SK-N-SH (cell line): Measurements from ENCODE around the gene ARCN1.

Source experiments
- CTCF ChIP-seq: fragments of 200-600 bp; sonication (generic); IDR thresholded peaks from 2 replicates; pipeline ENCODE4 v1.6.1; 2017; ENCODE audit warnings: antibody characterized with exemption, mild to moderate bottlenecking, moderate library complexity
- EZH2phosphoT487 ChIP-seq: fragments of 200-600 bp; sonication (generic); IDR thresholded peaks from 2 replicates; pipeline ENCODE4 v1.6.1; 2017; ENCODE audit warnings: low read depth, mixed run types, mild to moderate bottlenecking, antibody characterized with exemption, moderate library complexity, borderline replicate concordance
- GABPA ChIP-seq: IDR thresholded peaks from 2 replicates; pipeline ENCODE4 v1.4.0; 2012; ENCODE audit warnings: low read depth, mild to moderate bottlenecking
- MAX ChIP-seq: IDR thresholded peaks from 2 replicates; pipeline ENCODE4 v1.4.0; 2012; ENCODE audit warnings: low read depth
- POLR2AphosphoS5 ChIP-seq: IDR thresholded peaks from 2 replicates; pipeline ENCODE4 v1.6.1; 2012; ENCODE audit warnings: low read depth, low read length
- RAD21 ChIP-seq: IDR thresholded peaks from 2 replicates; pipeline ENCODE4 v1.6.1; 2012; ENCODE audit warnings: mild to moderate bottlenecking, low read length
- TAF1 ChIP-seq: IDR thresholded peaks from 2 replicates; pipeline ENCODE4 v1.6.1; 2012; ENCODE audit warnings: low read depth, mild to moderate bottlenecking, low read length, moderate library complexity, borderline replicate concordance

- no peak for TF ChIP-seq CTCF
- TF ChIP-seq POLR2AphosphoS5, result no peak
- TF ChIP-seq GABPA, result no peak
- TF ChIP-seq MAX, result no peak
- TF ChIP-seq EZH2phosphoT487, result no peak
- TF ChIP-seq TAF1, result no peak
- TF ChIP-seq RAD21, result no peak
These were observed 53.0 kb downstream of the ARCN1 start for GRCh38 chr11:118625036-118625690.
